Daoy (cell line): ENCODE results near the gene ENPP3. TPM values are rescaled to one million over a fixed set of nuclear protein-coding genes. Genes with fewer than 3 reads are reported as not detected.

Experiments used
- DNase-seq: peaks from one replicate; pipeline ENCODE4 v3.0.0-alpha.2; 2015; ENCODE audit warnings: low read depth
- total RNA-seq: library from RNA; depleted of rRNA; stranded (reverse); fragments of >200 nt; shearing (Covaris generic); gene quantifications from 2 replicates; pipeline ENCODE4 v1.2.3, GENCODE V29; 2014

ENPP3 gene
- total RNA-seq, 1 experiment from 2014 or later = not detected

DNA sequence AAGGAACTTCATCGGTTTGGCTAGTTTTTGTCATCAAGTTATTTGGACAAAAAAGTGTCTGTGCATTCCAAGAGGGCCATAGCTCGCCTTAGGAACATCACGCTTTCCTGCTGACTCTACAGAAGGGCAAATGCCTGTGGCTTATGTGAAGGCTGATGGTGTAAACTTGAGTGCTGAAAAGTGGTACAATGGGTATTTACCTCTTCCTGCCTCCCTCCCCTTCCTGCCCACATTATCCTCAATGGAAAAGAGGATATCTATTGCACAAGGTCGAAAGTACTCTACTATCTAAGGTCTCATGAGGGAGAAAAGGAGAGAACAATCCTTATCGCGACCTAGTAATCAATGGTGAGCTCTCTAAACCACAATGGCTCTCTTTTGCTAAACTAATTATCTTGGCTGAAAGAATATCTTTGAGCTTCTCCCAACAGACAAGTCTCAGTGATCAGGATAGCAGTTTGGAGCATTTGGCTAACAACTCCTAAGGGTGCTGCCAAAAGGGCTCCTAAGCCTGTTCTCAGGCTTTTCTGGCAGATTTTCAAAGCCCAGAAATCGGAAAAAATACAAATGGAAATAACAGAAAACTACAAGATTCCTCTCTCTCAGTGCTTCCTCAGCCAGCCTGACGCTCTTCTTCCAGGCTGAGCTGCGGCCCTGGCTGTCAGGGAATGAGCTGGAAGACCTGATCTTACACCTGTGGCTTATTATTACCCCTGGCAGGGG lies 128.1 kb downstream of the ENPP3 start:
- DNase-seq = peak; percentile 35

DNA sequence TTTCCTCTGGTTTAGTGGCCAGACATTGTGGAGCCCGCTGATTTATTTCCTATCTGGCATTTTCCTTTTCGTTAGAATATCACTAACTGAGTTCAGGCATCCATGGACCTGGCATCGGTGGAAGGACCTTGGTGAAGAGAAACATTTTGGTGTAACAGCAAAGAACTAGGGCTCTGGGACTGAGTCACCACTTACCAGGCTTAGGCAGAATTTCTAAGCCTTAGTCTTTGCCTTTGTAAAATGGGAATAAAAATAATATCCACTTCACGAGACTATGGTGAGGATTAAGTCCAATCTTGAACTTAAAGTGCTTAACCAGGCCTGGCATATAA lies 128.7 kb downstream of the ENPP3 start:
- DNase-seq = no peak

DNA sequence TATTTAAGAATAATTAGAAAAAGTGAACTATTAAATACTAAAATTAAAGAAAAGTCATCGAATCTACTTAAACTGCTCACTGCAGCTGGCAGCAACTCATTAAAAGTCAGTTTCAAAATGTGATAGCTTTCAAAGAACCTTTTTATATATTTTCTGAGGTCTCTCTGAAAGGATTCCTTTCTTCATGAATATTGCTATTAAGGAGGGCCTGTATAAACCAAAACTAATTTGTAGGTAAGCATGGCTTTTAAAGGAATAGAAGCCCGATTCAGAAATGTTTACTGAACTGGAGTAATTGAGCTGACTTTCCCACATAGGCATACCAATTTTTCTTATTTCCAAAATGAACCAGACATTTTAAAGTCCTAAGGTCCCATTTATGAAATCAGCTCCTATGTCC lies 129.5 kb downstream of the ENPP3 start:
- no peak for DNase-seq

DNA sequence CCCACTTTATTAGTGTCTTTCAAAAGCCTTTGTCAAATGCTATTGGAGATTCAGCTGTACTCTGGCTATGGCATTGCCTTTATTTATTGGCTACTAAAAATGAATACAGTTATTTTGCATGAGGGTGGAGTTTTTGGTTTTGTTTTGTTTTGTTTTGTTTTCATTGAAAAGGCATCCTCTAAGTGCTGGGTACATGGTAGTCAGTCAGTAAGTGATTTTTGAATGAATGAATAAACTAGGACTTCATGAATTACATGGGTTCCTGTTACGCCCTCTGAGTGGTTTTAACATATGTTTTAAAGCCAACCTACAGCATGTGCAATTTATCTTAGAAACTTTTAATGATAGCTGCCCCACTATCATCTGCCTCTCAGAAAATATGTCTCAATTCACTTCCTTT lies 131.9 kb downstream of the ENPP3 start:
- no peak for DNase-seq

DNA sequence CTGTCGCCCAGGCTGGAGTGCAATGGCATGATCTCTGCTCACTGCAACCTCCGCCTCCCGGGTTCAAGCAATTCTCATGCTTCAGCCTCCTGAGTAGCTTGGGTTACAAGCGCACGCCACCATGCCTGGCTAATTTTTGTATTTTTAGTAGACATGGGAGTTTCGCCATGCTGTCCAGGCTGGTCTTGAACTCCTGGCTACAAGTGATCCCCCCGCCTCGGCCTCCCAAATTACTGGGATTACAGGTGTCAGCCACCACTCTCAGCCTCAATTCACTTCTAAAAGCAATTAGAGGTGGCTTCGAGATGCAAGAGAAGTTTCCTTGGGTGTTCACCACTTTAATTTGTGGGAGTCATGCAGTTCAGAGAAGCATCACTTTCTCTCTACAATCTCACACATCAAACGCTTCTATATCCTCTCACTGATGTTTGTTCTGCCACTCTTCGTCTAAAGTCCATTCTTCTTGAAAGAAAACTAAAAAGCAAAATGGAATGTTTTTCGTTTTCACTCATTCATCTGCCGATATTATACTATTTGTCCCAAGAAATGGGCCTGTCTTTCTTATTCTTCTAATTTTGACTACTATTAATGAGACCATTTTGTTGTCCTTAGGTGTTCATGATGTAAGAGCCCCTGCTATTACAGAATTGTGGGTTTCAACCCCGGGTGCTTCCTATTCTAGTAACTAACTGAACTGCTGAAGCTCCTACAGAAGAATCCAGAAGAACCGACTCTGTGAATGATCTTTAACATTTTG lies 132.5 kb downstream of the ENPP3 start:
- DNase-seq = no peak

DNA sequence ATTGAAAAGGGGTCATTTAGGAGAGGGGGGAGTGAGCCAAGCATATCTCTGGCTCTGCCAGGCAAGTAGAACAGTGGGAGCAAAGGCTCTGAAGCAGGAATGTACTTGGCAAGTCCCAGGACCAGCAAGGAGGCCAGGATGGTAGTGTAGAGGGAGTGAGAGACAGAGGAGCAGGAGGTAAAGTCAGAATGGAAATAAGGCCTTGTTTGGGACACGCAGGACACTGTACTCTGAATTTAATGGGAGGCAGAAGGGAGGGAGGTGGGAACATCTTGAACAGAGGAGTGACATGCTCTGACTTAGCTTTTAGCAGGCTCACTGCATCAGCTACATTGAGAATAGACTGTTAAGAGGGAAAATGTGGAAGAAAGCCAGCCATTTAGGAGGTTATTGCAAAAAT lies 133.7 kb downstream of the ENPP3 start:
- no peak for DNase-seq

DNA sequence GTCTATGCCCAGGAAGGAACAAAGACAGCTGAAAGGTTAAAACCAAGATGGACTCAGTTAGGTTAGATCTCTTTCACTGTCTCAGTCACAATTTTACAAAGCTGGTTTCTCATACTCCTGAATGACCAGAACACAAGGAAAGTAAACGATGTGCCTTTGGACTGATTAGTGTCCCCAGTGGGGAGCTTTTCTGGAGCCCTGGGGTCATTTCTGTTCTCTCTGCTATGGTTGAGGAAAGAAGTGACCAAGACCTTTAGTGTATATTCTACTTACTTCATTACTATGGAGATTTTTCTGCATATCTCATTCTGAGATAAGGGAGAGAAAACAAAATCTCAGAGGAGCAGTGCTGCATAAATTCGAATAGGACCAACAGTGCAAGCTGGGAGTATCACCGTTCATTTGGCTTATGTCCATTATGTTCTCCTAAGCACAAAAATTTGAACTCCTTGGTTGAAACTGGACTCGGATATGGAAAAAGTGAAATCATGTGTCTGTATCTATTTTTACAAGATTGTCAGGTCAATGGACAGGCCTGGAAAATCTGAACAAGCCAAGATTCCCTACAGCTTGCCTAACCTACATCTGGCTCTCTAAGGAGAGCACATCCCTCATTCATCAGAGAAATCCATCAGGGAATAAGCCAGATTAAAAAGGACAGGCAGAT lies 136.3 kb downstream of the ENPP3 start:
- no peak for DNase-seq

DNA sequence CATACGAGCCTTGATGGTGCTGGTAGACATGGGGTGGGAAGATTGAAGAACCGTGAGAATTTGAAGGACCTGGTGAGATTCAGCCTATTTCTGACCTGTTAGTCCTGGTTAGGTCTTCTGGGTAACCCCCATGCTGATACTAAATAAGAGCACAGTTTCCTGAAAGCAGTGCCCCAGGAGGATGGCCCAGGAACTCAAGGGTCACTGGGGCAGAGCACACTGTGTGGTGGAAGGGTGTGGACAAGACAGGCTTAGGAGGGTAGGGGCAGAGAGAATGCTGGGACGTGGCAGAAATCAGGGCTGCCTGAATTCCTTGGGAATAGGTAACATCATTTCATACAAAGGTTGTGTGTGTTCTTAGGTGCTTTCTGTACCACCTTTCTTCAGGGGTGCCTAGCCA lies 138.8 kb downstream of the ENPP3 start:
- no peak for DNase-seq

DNA sequence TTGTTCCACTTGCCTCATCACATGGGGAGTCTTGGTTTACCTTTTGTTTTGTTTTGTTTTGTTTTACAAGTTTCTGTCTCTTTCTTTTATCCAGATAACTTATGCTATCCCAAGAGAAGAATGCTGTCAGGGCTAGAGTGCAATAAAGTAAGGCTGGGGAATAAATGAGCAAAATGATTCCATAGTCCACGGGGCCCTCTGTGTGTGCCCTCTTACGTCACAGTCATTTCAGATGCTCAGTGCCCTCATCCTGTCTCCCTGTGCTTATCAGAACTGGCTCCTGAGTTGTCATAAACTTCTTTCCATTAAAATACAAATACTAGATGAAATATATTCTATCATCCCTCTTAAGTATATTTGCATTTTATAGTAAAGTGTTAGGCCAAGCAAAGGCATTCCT lies 139.9 kb downstream of the ENPP3 start:
- no peak for DNase-seq

DNA sequence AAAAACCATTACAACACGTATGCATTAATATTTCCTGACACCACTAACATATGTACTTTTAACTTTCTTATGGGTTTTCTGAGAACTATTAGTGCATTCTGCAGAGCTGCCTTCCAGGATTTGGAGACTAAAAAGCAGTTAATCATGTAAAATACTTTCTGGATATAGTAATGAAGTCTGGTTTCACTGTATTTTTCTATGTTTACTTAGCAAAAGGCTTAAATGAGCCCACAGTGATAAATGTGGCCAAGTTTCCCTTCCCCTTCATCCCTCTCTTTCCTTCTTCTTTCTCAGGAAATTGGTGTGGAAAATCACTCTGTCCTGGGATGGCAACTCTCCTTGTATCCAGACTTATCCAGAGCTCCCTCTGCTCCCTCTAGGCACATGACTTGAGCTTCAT lies 141.1 kb downstream of the ENPP3 start:
- DNase-seq = no peak

DNA sequence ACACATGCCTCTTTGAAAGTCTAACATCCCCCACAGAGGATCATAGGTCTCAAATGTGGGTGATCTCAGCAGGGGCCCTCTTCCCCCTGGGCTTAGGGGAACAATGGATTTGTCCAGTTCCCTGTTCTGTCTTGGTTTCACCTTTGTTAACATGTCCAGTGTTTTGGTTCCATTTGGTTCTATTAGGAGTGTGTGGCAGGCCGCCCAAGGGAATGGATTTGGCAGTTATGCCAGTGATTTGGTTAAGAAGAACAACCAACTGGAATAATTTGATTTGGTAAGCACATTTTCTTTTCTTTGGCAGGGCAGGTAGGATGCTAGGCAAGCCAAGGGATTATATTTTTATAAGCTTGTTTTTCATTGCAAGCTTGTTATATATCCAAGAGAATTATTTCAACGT lies 142.2 kb downstream of the ENPP3 start:
- no peak for DNase-seq

DNA sequence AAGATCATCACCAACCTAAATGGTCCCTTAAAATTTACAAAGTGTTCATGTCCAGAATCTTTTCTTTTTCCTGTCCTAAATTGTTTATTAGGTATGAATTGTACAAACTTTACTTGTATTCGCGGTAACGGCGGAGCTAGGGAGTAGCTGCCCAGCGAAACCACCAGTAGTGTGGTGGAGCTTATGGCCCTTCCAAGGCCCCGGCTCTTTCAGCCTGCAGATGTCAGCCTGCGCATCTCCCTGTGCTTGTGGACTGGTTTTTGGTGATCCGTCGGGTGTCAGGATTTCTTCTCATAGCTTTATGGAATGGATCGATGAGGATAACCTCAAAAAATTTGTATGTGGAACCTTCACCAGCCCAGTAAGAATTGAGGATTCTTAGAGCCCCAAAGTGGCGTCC lies 143.5 kb downstream of the ENPP3 start:
- no peak for DNase-seq

DNA sequence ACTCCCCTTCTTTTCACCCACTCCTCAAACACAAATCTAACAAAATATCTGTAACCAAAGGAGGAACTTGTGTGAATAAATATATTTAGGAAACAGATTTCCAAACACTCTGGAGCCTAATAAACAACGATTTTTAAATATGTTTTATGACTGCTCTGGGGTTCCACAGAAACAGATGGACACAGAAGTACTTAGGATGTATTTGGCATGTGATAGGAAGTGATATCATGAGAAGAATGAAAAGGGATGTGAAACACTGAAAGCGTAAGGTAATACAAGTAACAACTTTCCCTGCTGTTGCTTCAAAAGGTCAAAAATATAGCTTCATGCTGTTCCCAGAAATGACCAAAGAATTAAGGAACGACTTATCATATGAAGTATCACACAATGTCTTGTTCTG lies 144.6 kb downstream of the ENPP3 start:
- no peak for DNase-seq

DNA sequence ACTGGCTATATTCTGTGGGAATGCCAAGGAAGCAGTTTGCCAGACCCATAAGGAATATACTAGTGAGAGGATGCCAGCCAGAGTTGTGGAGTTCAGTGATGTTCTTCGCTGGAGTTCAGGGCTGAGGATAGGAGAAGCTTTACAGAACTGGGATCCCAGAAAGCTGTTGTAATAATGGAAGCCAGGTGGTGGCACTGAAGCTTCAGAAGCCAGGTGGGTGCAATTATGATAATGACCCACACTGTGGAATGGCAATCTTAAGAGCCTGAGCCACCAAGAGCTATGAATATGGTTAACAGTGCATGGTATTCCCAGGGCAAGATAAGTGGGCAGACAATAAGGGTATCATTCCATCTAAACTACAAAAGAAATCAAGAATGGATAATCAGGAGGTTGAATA lies 145.7 kb downstream of the ENPP3 start:
- peak; percentile 25 for DNase-seq

DNA sequence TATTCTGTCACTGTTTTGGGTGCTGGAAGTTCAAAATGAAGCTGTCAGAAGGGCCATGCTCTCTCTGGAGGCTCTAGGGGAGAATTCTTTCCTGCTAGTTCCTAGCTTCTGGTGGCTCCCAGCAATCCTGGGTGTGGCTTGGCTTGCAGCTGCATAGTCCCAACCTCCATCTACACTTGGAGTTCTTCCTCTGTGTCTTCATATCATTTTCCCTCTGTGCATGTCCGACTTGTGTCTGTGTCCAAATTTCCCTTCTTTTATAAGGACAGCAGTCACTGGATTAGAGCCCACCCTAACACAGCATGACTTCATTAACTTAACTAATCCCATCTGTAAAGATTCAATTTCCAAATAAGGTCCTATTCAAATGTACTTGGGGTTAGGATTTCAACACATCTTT lies 147.5 kb downstream of the ENPP3 start:
- DNase-seq = no peak

DNA sequence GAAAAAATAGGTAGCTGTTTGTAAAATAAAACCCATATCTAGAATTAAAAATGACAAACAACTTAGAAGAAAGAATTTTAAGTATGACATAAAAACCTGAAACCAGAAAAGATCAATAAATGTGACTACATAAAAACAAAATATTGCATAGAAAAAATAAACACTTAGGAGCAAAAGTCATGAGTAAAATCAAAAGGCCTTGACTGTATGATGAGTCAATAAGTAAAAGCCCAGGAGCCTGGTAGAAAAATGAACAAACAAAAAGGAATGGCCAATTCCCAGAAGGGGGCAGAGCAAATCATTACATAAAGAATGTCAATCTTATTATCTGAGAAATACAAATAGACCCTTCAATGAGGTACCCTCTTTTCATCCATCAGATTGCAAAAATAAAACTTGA lies 150.0 kb downstream of the ENPP3 start:
- no peak for DNase-seq

DNA sequence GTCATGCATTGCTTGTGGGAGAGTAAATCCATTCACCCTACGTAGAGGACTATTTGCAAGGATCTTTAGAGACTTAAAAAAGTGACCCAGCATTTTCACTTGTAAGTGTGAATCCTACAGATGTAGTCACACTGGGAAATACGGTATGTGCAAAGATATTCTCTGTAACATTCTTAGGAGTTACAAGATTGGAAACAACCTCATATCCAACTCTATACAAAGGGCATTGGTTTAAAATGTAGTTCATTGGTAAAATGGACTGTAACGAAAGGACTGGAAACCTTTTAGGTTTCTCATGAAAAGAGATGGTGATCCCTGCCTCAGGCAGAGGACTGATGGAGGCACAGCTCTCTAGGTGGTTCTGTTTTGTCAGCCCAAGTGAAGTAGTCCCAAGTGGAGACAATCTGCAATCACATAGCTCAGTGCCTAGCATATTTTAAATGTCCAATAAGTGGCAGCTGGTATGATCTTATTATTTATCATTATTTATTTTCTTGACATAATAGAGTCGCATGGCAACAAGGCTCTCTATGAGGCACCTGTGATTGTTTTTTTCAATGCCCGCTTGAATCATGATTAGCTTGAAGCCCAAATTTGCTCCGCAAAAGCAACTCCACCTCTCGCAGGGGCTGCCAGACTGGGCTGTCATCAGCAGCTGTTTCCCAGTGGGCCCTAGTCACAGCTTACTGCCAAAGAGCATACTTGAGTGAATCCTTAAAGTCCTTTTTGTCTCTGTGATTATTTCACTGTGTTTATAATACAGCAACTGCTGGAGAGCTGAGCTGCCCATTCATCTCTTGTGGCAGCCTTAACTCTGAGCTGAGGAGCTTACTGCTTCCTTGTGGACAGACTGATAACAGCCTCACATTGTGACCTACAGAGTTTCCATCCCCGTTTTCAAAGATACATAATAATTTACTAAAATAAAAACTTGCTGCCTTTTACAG lies 150.9 kb downstream of the ENPP3 start:
- peak; percentile 18 for DNase-seq

DNA sequence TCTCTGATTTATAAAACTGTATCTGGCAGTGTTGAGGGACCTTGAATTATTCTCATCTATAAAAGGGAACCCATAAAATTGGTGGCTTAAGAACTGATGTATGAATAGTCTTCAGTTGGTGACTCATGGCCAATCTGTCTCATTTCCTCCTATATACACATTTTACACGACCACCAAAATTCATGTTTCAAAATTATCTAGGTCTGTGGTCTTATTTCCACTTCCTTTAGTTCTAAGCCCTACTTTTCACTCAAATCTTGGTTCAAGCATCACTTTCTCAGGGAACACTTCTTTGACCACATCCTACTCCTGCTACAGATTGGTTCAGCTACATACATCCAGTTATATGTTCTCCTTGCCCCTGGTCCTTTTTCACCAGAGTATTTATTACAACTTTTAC lies 152.1 kb downstream of the ENPP3 start:
- DNase-seq = peak; percentile 43

DNA sequence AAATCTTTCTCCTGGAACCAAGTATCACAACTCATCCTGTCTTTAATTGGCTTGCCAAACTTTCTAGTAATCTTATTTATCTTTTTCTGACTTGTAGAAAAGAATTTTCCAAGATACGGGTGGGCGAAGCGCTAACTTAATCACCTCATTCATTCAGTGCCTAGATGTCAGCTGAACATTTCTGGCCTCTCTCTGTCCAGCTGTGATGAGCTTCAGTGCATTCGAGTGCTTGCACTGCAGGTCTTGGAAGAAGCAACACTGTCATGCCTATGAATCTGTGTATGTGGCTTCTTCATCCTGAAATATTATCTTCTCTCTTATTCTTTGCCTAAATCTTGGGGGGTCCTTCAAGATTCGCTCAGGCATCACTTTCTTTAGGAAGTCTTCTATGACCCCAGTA lies 154.4 kb downstream of the ENPP3 start:
- no peak for DNase-seq

DNA sequence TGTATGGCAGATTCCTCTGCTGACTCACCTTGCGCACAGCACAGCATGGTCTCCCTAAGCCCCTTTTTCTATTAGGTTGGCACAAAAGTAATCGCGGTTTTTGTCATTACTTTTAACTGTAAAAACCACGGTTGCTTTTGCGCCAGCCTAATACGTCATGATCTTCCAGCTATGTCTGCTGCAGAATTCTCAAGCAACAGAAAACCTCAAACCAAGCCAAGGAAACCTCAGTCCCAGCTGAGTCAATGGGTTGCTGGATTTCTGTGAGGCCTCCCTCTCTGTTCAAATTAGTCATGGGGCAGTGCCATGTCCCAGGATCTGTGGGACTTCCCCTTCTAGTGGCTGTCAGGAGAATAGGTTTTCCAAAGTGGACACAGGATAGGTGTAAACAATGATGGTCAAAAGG lies 155.0 kb downstream of the ENPP3 start:
- peak; percentile 90 for DNase-seq

DNA sequence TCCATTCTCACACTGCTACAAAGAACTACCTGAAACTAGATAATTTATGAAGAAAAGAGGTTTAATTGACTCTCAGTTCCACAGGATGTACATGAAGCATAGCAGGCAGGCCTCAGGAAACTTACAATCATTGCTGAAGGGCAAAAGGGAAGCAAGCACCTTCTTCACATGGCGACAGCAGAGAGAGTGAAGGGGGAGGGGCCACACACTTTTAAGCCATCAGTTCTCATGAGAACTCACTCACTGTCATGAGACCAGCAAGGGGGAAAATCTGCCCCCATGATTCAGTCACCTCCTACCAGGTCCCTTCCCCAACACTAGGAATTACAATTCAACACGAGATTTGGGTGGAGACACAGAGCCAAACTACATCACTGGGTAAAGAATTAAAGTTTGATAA lies 158.3 kb downstream of the ENPP3 start:
- DNase-seq = no peak
